Renal pelvis (tissue), 4 donors: ENCODE data around the gene HOXC10. TPM values are rescaled to one million over a fixed set of nuclear protein-coding genes. Genes with fewer than 3 reads are reported as not detected.

Source experiments
- DNase-seq: peaks from one replicate; pipeline ENCODE4 v3.0.0-alpha.2; 2013
- polyA plus RNA-seq, 3 donors: library from polyadenylated mRNA; unstranded; fragments of 120-200 nt; gene quantifications; one replicate each; pipeline ENCODE4 v1.2.1, GENCODE V29; 2013; ENCODE audit not compliant: insufficient read length in 3 of 3

The HOXC10 gene
- polyA plus RNA-seq, 3 donors: 53.8 to 61.0 (median 58.4) TPM

GRCh38 chr12:53947743-53948142, 37.2 kb upstream of the HOXC10 start:
- DNase-seq: no peak

GRCh38 chr12:53948650-53949593, 36.0 kb upstream of the HOXC10 start:
- DNase-seq: no peak

GRCh38 chr12:53949631-53950436, 35.1 kb upstream of the HOXC10 start:
- no peak for DNase-seq

- DNase-seq: no peak
Measured at GRCh38 chr12:53950437-53950773, 34.5 kb upstream of the HOXC10 start.

- no peak for DNase-seq
Measured at GRCh38 chr12:53950789-53951576, 34.0 kb upstream of the HOXC10 start.

- DNase-seq: no peak
Measured at GRCh38 chr12:53951577-53952334, 33.2 kb upstream of the HOXC10 start.

GRCh38 chr12:53952335-53952694, 32.6 kb upstream of the HOXC10 start:
- no peak for DNase-seq

- DNase-seq: no peak
Measured at GRCh38 chr12:53952871-53953734, 31.8 kb upstream of the HOXC10 start.

GRCh38 chr12:53953831-53954693, 30.9 kb upstream of the HOXC10 start:
- DNase-seq: no peak

GRCh38 chr12:53954694-53955035, 30.3 kb upstream of the HOXC10 start, which contains the start of gene HOXC12:
TSS of gene HOXC12 (plus strand) at chr12:53954903. CDS start at chr12:53954930, 27 bp downstream.
- no peak for DNase-seq

GRCh38 chr12:53955036-53955775, 29.7 kb upstream of the HOXC10 start:
- no peak for DNase-seq

GRCh38 chr12:53955776-53956250, 29.1 kb upstream of the HOXC10 start:
- no peak for DNase-seq

- no peak for DNase-seq
Measured at GRCh38 chr12:53956251-53956887, 28.6 kb upstream of the HOXC10 start.

- DNase-seq: no peak
Measured at GRCh38 chr12:53956914-53957536, 27.9 kb upstream of the HOXC10 start.

GRCh38 chr12:53958128-53958527, 26.8 kb upstream of the HOXC10 start:
- no peak for DNase-seq

- no peak for DNase-seq
Measured at GRCh38 chr12:53959314-53959713, 25.6 kb upstream of the HOXC10 start.
